Prostate gland (tissue), 2 donors: ENCODE data around the gene PRIMPOL. TPM values are rescaled to one million over a fixed set of nuclear protein-coding genes. Genes with fewer than 3 reads are reported as not detected.
"Not testable (repeated sequence)": the region's sequence is repeated elsewhere in the genome, so short reads cannot be mapped to it uniquely, and the experiment has no call there.

Experiments used
- DNase-seq: peaks from one replicate; pipeline ENCODE4 v3.0.0-alpha.2; 2019; ENCODE audit warnings: low spot score
- H3K27ac ChIP-seq, 2 donors: fragments of 200-600 bp; sonication (generic); 2 replicates each; pipeline ENCODE4 v1.5.1; 2017 to 2019
- H3K27me3 ChIP-seq: fragments of 200-600 bp; sonication (generic); replicated peaks from 2 replicates; pipeline ENCODE4 v1.5.1; 2019; ENCODE audit not compliant: insufficient read depth
- H3K36me3 ChIP-seq, 2 donors: fragments of 200-600 bp; sonication (generic); 1 replicate in 1 of 2; 2 replicates in 1 of 2; pipeline versions ENCODE4 v1.5.1 to v1.8.1; 2017 to 2019
- H3K4me1 ChIP-seq: fragments of 200-600 bp; sonication (generic); replicated peaks from 2 replicates; pipeline ENCODE4 v1.5.1; 2019
- H3K4me3 ChIP-seq, 2 donors: fragments of 200-600 bp; sonication (generic); 2 replicates each; pipeline ENCODE4 v1.5.1; 2017 to 2019
- H3K9me3 ChIP-seq: fragments of 200-600 bp; sonication (generic); 2 replicates; pipeline ENCODE4 v1.5.1; 2017
- POLR2A ChIP-seq: fragments of 450-650 bp; IDR thresholded peaks from one replicate; pipeline ENCODE4 v1.6.1; 2016; ENCODE audit warnings: antibody characterized with exemption, mild to moderate bottlenecking
- POLR2AphosphoS5 ChIP-seq: sonication (generic); formaldehyde crosslinking; IDR thresholded peaks from one replicate; pipeline ENCODE4 v1.6.1; 2017; ENCODE audit warnings: antibody characterized with exemption
- WGBS: methylation state at CpG from one replicate; pipeline ENCODE4 v1.1.5; 2018; 5-methylcytosine and 5-hydroxymethylcytosine counted together
- intact Hi-C: fragments of 100-400 bp; cut with DNase I; formaldehyde crosslinking; loops from one replicate; pipeline ENCODE4 v1.14.2; 2022
- total RNA-seq, 2 donors: library from RNA; depleted of rRNA; stranded (reverse); fragments of >200 nt; gene quantifications; one replicate each; pipeline ENCODE4 v1.1.0, GENCODE V29; 2016
- TF ChIP-seq, protein P1 (sequence below), 4 experiments: fragments of 200-600 bp in 2 of 4; fragments of 450-650 bp in 2 of 4; sonication (generic) in 2 of 4; IDR thresholded peaks; 1 replicate in 3 of 4; 2 replicates in 1 of 4; pipeline ENCODE4 v1.5.1; 2016 to 2019; ENCODE audit warnings: antibody characterized with exemption in 4 of 4, mild to moderate bottlenecking in 2 of 4, moderate library complexity in 2 of 4

Gene PRIMPOL
- total RNA-seq, 2 donors from 2014 or later = 14.3 to 28.6 TPM

GRCh38 chr4:184732126-184732525 is 82.6 kb downstream of the PRIMPOL start:
- H3K27ac ChIP-seq = no peak overlapping the region
- intact Hi-C loops = loop anchor here (5.0 kb wide), 2 partner anchors 85 to 195 kb away; partner anchors contain the start of genes CASP3 and PRIMPOL
- 41% methylated on average over 4 of the region's 4 CpGs for WGBS

DNA sequence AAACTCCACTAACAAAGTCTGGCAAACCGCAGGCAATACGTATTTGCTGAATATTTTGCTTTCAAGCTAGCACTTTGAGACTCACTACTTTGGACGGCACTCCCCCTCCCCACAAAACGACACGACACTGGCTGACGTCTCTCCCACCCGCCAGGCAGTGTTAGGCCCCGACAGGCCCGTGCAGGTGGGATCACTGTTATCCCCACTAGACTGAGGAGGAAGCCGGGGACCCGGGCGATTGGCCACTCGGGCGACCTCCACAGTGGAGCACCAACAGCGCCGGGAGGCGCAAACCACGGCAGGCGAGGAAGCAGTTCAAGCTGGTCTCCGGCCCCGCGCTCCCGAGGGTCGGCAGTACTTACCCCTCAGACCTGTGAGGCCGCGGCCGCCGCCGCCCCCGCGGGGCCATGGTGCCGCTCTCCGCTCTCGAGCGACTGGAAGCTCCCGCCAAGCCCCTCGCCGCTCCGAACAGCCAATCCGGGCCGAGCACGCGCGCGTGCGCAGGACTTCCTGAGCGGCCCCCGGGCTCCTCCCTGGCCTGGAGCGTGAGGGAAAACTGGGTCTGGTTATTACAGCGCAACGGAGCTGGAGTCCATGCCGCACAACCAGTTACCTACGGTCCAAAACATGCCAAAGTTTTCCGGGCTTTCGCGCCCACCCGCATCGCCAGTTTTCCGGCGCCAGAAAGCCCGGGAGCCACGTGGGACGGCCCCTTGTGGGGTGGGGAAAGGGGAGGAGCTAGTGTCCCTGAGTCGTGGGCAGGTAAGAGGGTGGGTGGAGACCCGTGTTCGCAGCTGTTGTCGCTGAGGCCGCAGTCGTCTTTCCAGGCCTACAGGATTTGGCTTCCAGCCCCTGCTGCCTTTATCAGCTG is 84.4 kb downstream of the PRIMPOL start, which contains the start of gene CENPU:
Gene CENPU (minus strand): TSS at position 443 of the 871 bp plus-strand sequence. CDS start 34 bp downstream, at position 409.
- Histone ChIP-seq H3K27me3 (no peaks in the 10 kb centered on the region), H3K36me3 (no peaks in the 10 kb centered on the region), H3K9me3 (no peaks in the 10 kb centered on the region), H3K4me3 (peak within 1 kb of the TSS; percentile 63 to 65), H3K4me1 (no peaks in the 10 kb centered on the region), H3K27ac (peak within 1 kb of the TSS; percentile 61 to 77)
- peak; percentile 67 for TF ChIP-seq POLR2A
- TF ChIP-seq, protein P1, sequence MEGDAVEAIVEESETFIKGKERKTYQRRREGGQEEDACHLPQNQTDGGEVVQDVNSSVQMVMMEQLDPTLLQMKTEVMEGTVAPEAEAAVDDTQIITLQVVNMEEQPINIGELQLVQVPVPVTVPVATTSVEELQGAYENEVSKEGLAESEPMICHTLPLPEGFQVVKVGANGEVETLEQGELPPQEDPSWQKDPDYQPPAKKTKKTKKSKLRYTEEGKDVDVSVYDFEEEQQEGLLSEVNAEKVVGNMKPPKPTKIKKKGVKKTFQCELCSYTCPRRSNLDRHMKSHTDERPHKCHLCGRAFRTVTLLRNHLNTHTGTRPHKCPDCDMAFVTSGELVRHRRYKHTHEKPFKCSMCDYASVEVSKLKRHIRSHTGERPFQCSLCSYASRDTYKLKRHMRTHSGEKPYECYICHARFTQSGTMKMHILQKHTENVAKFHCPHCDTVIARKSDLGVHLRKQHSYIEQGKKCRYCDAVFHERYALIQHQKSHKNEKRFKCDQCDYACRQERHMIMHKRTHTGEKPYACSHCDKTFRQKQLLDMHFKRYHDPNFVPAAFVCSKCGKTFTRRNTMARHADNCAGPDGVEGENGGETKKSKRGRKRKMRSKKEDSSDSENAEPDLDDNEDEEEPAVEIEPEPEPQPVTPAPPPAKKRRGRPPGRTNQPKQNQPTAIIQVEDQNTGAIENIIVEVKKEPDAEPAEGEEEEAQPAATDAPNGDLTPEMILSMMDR (IDR thresholded peaks at IDR 0.05) = peak in 1 of 4 experiments; percentile 36
- TF ChIP-seq POLR2AphosphoS5 = peak; percentile 99
- under 1% methylated on average over 56 of the region's 69 CpGs for WGBS
- intact Hi-C loops = loop anchor here (5.0 kb wide), 2 partner anchors 87 to 197 kb away; partner anchors contain the start of genes CASP3 and PRIMPOL
- peak; percentile 96 for DNase-seq

More at GRCh38 chr4:184732126-184732525, 82.6 kb downstream of the PRIMPOL start:
- Histone ChIP-seq H3K9me3 (no peaks in the 10 kb centered on the region), H3K4me3 (no peak overlapping the region), H3K27me3 (no peaks in the 10 kb centered on the region), H3K4me1 (no peaks in the 10 kb centered on the region), H3K36me3 (no peaks in the 10 kb centered on the region)
- DNase-seq = no peak
- TF ChIP-seq, protein P1 (IDR thresholded peaks at IDR 0.05) = no peak
- TF ChIP-seq POLR2A = no peak
- no peak for TF ChIP-seq POLR2AphosphoS5

GRCh38 chr4:184734758-184735157 is 85.2 kb downstream of the PRIMPOL start:
- no peak for DNase-seq
- no peaks in the 10 kb centered on the region for H3K4me1 ChIP-seq
- H3K27ac ChIP-seq = peak overlapping the region; percentile 61 to 77
- H3K4me3 ChIP-seq = peak overlapping the region; percentile 63 to 65
- no peaks in the 10 kb centered on the region for H3K9me3 ChIP-seq
- intact Hi-C loops = loop anchor here (5.0 kb wide), 2 partner anchors 87 to 197 kb away; partner anchors contain the start of genes CASP3 and PRIMPOL
- WGBS = 30% methylated on average over 6 of the region's 6 CpGs
- no peaks in the 10 kb centered on the region for H3K36me3 ChIP-seq
- no peaks in the 10 kb centered on the region for H3K27me3 ChIP-seq
- no peak for TF ChIP-seq POLR2AphosphoS5
- TF ChIP-seq POLR2A = no peak
- TF ChIP-seq, protein P1 (IDR thresholded peaks at IDR 0.05) = no peak

DNA sequence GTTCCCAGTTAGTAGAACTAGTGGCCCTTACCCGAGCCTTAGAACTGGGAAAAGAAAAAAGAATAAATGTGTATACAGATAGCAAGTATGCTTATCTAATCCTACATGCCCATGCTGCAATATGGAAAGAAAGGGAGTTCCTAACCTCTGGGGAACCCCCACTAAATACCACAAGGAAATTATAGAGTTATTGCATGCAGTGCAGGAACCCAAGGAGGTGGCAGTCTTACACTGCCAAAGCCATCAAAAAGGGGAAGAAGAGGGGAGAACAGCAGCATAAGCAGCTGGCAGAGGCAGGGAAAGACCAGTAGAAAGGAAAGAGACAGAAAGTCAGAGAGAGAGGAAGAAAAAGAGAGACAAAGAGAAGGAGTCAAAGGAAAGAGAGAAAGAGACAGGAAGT is 90.0 kb downstream of the PRIMPOL start:
- DNase-seq, H3K9me3 ChIP-seq, H3K4me3 ChIP-seq, H3K27me3 ChIP-seq, H3K27ac ChIP-seq, H3K36me3 ChIP-seq, intact Hi-C loops, H3K4me1 ChIP-seq: not testable (repeated sequence)
- WGBS = 77% methylated on average over 1 of the region's 1 CpG

GRCh38 chr4:184740980-184741391 is 91.4 kb downstream of the PRIMPOL start:
- 94% methylated on average over 19 of the region's 20 CpGs for WGBS
- DNase-seq = no peak
- TF ChIP-seq, protein P1 (IDR thresholded peaks at IDR 0.05) = no peak
- TF ChIP-seq POLR2A (no peak), POLR2AphosphoS5 (no peak)
- no peaks in the 10 kb centered on the region for H3K9me3 ChIP-seq
- H3K4me1 ChIP-seq = peaks cover 4% of the 10 kb centered on the region
- no peak overlapping the region for H3K4me3 ChIP-seq
- no peaks in the 10 kb centered on the region for H3K36me3 ChIP-seq
- intact Hi-C loops = loop anchor here (10.0 kb wide), 1 partner anchor 354 kb away; no protein-coding TSS in a partner anchor
- no peaks in the 10 kb centered on the region for H3K27me3 ChIP-seq
- H3K27ac ChIP-seq = no peak overlapping the region

DNA sequence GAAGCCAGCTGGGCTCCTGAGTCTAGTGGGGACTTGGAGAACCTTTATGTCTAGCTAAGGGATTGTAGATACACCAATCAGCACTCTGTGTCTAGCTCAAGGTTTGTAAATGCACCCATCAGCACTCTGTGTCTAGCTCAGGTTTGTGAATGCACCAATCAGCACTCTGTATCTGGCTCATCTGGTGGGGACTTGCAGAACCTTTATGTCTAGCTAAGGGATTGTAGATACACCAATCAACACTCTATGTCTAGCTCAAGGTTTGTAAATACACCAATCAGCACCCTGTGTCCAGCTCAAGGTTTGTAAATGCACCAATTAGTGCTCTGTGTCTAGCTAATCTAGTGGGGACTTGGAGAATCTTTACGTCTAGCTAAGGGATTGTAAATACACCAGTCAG is 92.1 kb downstream of the PRIMPOL start:
- not testable (repeated sequence) for H3K36me3 ChIP-seq, H3K27ac ChIP-seq, H3K9me3 ChIP-seq, H3K4me3 ChIP-seq, H3K4me1 ChIP-seq, H3K27me3 ChIP-seq, DNase-seq
- intact Hi-C loops = loop anchor here (2.0 to 10.0 kb wide), 2 partner anchors 243 to 353 kb away; no protein-coding TSS in a partner anchor
- WGBS = 53% methylated on average over 1 of the region's 1 CpG
